IMR-90 (cell line): ENCODE data around the gene ATP11A. TPM values are rescaled to one million over a fixed set of nuclear protein-coding genes. Genes with fewer than 3 reads are reported as not detected.

ENCODE experiments used
- ATAC-seq: fragments of 200-7000 bp; cut with Tn5 transposase; 2 replicates; pipeline ENCODE4 v1.9.1; 2020; ENCODE audit warnings: low read depth, mild to moderate bottlenecking, moderate library complexity
- BruUV-seq: library from RNA; stranded (reverse); fragments of 400-500 nt; replicated peaks from 2 replicates; lab custom pipeline; 2021; lab: Mats Ljungman, UMichigan
- CTCF ChIA-PET: fragments of 300-600 bp; formaldehyde crosslinking; extraction: SDS; loops from one replicate; lab custom pipeline; 2021; ENCODE audit warnings: antibody characterized with exemption; lab: Yijun Ruan, JAX
- POLR2A ChIA-PET: fragments of 300-600 bp; sonication (Branson Sonifier 250); formaldehyde crosslinking; loops from one replicate; lab custom pipeline; 2022; ENCODE audit warnings: antibody characterized with exemption; ENCODE audit not compliant: unreplicated experiment; lab: Charles Lee
- DNase-seq: peaks from one replicate; pipeline ENCODE4 v3.0.0; 2013
- H2AFZ ChIP-seq: replicated peaks from 2 replicates; pipeline ENCODE3; 2013; ENCODE audit warnings: low read length, mild to moderate bottlenecking; ENCODE audit not compliant: poor library complexity
- H2AK5ac ChIP-seq: 2 replicates; pipeline ENCODE4 v1.6.1; 2013; ENCODE audit warnings: low read depth, low read length, inconsistent platforms
- H2AK9ac ChIP-seq: replicated peaks from 2 replicates; pipeline ENCODE3; 2013; ENCODE audit warnings: mild to moderate bottlenecking, low read depth, low read length, moderate library complexity; ENCODE audit not compliant: poor library complexity
- H2BK120ac ChIP-seq: 2 replicates; pipeline ENCODE4 v1.6.1; 2013; ENCODE audit warnings: low read depth, low read length, inconsistent platforms
- H2BK15ac ChIP-seq: 3 replicates; pipeline ENCODE4 v1.6.1; 2013; ENCODE audit warnings: low read depth, low read length, inconsistent platforms
- H2BK20ac ChIP-seq: 2 replicates; pipeline ENCODE4 v1.6.1; 2013; ENCODE audit warnings: low read depth, mild to moderate bottlenecking, inconsistent platforms, low read length, moderate library complexity
- H2BK5ac ChIP-seq: 2 replicates; pipeline ENCODE4 v1.6.1; 2013; ENCODE audit warnings: mild to moderate bottlenecking, low read depth, low read length, inconsistent platforms; ENCODE audit not compliant: poor library complexity, severe bottlenecking
- H3K14ac ChIP-seq: replicated peaks from 2 replicates; pipeline ENCODE4 v1.6.1; 2013; ENCODE audit warnings: low read depth, low read length, inconsistent platforms
- H3K18ac ChIP-seq: 2 replicates; pipeline ENCODE4 v1.6.1; 2013; ENCODE audit warnings: low read depth, low read length, control low read depth
- H3K23ac ChIP-seq: 2 replicates; pipeline ENCODE4 v1.6.1; 2013; ENCODE audit warnings: low read depth, low read length, inconsistent platforms
- H3K27ac ChIP-seq: 2 replicates; pipeline ENCODE4 v1.5.1; 2013; ENCODE audit warnings: mild to moderate bottlenecking, control low read depth, low read length; ENCODE audit not compliant: insufficient read depth
- H3K27me3 ChIP-seq: 2 replicates; pipeline ENCODE4 v1.6.1; 2013; ENCODE audit warnings: low read length; ENCODE audit not compliant: control insufficient read depth, insufficient read depth
- H3K36me3 ChIP-seq: 2 replicates; pipeline ENCODE4 v1.6.1; 2013; ENCODE audit warnings: low read length, mixed read lengths; ENCODE audit not compliant: control insufficient read depth, insufficient read depth
- H3K4ac ChIP-seq: 2 replicates; pipeline ENCODE4 v1.6.1; 2013; ENCODE audit warnings: low read depth, low read length, inconsistent platforms
- H3K4me1 ChIP-seq: 2 replicates; pipeline ENCODE4 v1.6.1; 2013; ENCODE audit warnings: low read length, mixed read lengths; ENCODE audit not compliant: control insufficient read depth, insufficient read depth
- H3K4me2 ChIP-seq: 2 replicates; pipeline ENCODE4 v1.6.1; 2013; ENCODE audit warnings: low read depth, mild to moderate bottlenecking, control low read depth, low read length, moderate library complexity
- H3K4me3 ChIP-seq: 2 replicates; pipeline ENCODE4 v1.5.1; 2013; ENCODE audit warnings: low read depth, mild to moderate bottlenecking, control low read depth, low read length, moderate library complexity; ENCODE audit not compliant: insufficient read depth
- H3K56ac ChIP-seq: 2 replicates; pipeline ENCODE4 v1.6.1; 2013; ENCODE audit warnings: low read length, inconsistent platforms; ENCODE audit not compliant: insufficient read depth; ENCODE audit errors: extremely low read depth
- H3K79me1 ChIP-seq, 2 experiments: 2 replicates each; pipeline ENCODE4 v1.6.1; 2013; ENCODE audit warnings: low read length in 2 of 2, inconsistent platforms in 1 of 2, low read depth in 1 of 2
- H3K9ac ChIP-seq: 2 replicates; pipeline ENCODE4 v1.6.1; 2013; ENCODE audit warnings: low read depth, low read length, control low read depth
- H3K9me1 ChIP-seq: 2 replicates; pipeline ENCODE4 v1.6.1; 2013; ENCODE audit warnings: low read length, inconsistent platforms; ENCODE audit not compliant: insufficient read depth
- H3K9me3 ChIP-seq: 2 replicates; pipeline ENCODE4 v1.6.1; 2013; ENCODE audit warnings: low read length; ENCODE audit not compliant: control insufficient read depth, insufficient read depth
- H4K20me1 ChIP-seq: 2 replicates; pipeline ENCODE4 v1.6.1; 2013; ENCODE audit warnings: low read length, inconsistent platforms; ENCODE audit not compliant: insufficient read depth
- H4K5ac ChIP-seq: 2 replicates; pipeline ENCODE4 v1.6.1; 2013; ENCODE audit warnings: mild to moderate bottlenecking, low read depth, low read length, control low read depth
- H4K8ac ChIP-seq, 2 experiments: 2 replicates each; pipeline ENCODE4 v1.6.1; 2013; ENCODE audit warnings: low read depth in 2 of 2, low read length in 2 of 2, control low read depth in 1 of 2, inconsistent platforms in 1 of 2
- H4K91ac ChIP-seq: 2 replicates; pipeline ENCODE4 v1.6.1; 2013; ENCODE audit warnings: low read depth, low read length, inconsistent platforms; ENCODE audit not compliant: insufficient read depth
- BHLHE40 ChIP-seq: fragments of 150-350 bp; IDR thresholded peaks from 2 replicates; pipeline ENCODE4 v1.6.1; 2016; ENCODE audit warnings: mild to moderate bottlenecking, low read depth, low read length
- CEBPB ChIP-seq: IDR thresholded peaks from 2 replicates; pipeline ENCODE4 v1.6.1; 2012; ENCODE audit warnings: low read depth, low read length, improper control_type of control experiment
- CHD1 ChIP-seq: IDR thresholded peaks from 2 replicates; pipeline ENCODE4 v1.6.1; 2012; ENCODE audit warnings: low read depth, low read length, improper control_type of control experiment
- CTCF ChIP-seq: conservative IDR thresholded peaks from 2 replicates; pipeline ENCODE4 v1.5.1; 2012; ENCODE audit warnings: mild to moderate bottlenecking, low read depth, low read length, improper control_type of control experiment
- ELK1 ChIP-seq: fragments of 150-350 bp; IDR thresholded peaks from 2 replicates; pipeline ENCODE4 v1.6.1; 2016; ENCODE audit warnings: low read depth, mild to moderate bottlenecking, low read length, moderate library complexity, borderline replicate concordance
- FOS ChIP-seq: fragments of 150-350 bp; IDR thresholded peaks from 2 replicates; pipeline ENCODE4 v1.6.1; 2016; ENCODE audit warnings: low read depth, low read length
- MAFK ChIP-seq: IDR thresholded peaks from 2 replicates; pipeline ENCODE4 v1.6.1; 2012; ENCODE audit warnings: low read depth, low read length, improper control_type of control experiment
- MXI1 ChIP-seq: IDR thresholded peaks from 2 replicates; pipeline ENCODE4 v1.6.1; 2012; ENCODE audit warnings: low read depth, mild to moderate bottlenecking, low read length, moderate library complexity, borderline replicate concordance
- NFE2L2 ChIP-seq: fragments of 150-350 bp; IDR thresholded peaks from 2 replicates; pipeline ENCODE4 v1.6.1; 2016; ENCODE audit warnings: low read depth, mild to moderate bottlenecking, low read length
- POLR2A ChIP-seq: IDR thresholded peaks from 2 replicates; pipeline ENCODE4 v1.6.1; 2012; ENCODE audit warnings: mild to moderate bottlenecking, low read depth, low read length
- RAD21 ChIP-seq: IDR thresholded peaks from 2 replicates; pipeline ENCODE4 v1.6.1; 2012; ENCODE audit warnings: low read length, improper control_type of control experiment
- RCOR1 ChIP-seq: IDR thresholded peaks from 2 replicates; pipeline ENCODE4 v1.6.1; 2012; ENCODE audit warnings: mild to moderate bottlenecking, low read length, improper control_type of control experiment; ENCODE audit not compliant: insufficient replicate concordance
- RFX5 ChIP-seq: IDR thresholded peaks from 2 replicates; pipeline ENCODE4 v1.8.0; 2012; ENCODE audit warnings: low read depth, mild to moderate bottlenecking, low read length, moderate library complexity
- SMC3 ChIP-seq: fragments of 150-350 bp; IDR thresholded peaks from 2 replicates; pipeline ENCODE4 v1.6.1; 2016; ENCODE audit warnings: low read depth, mild to moderate bottlenecking, antibody characterized with exemption, low read length, moderate library complexity
- WGBS, 2 experiments: methylation state at CpG; one replicate each; pipeline versions ENCODE4 v1.1.5 to v1.1.7; 2013; ENCODE audit warnings: missing lambda C conversion rate in 2 of 2; ENCODE audit not compliant: insufficient read length in 1 of 2; ENCODE audit errors: extremely low coverage in 2 of 2; 5-methylcytosine and 5-hydroxymethylcytosine counted together
- dilution Hi-C: fragments of 300-500 bp; cut with HindIII; formaldehyde crosslinking; loops from one replicate; pipeline ENCODE4 v1.14.3; 2018; ENCODE audit warnings: low sequenced_read_pairs; ENCODE audit not compliant: unreplicated experiment
- in situ Hi-C: fragments of 300-500 bp; cut with MboI; formaldehyde crosslinking; loops from 3 replicates; pipeline ENCODE4 v1.14.3; 2019; ENCODE audit warnings: low sequenced_read_pairs, inconsistent platforms, mixed read lengths
- intact Hi-C: fragments of 100-400 bp; cut with micrococcal nuclease; formaldehyde crosslinking; loops from 2 replicates; pipeline ENCODE4 v1.10.0; 2022
- polyA plus RNA-seq, 3 experiments: library from polyadenylated mRNA; depleted of rRNA; stranded (reverse); fragments of >200 nt; gene quantifications; 2 replicates each; pipeline ENCODE4 v1.2.3, GENCODE V29; 2012; ENCODE audit warnings: low replicate concordance in 1 of 3
- total RNA-seq: library from RNA; depleted of rRNA; stranded (reverse); fragments of >200 nt; gene quantifications from 2 replicates; pipeline ENCODE4 v1.2.3, GENCODE V29; 2012
- TF ChIP-seq, protein P1 (sequence below): fragments of 150-350 bp; IDR thresholded peaks from 2 replicates; pipeline ENCODE4 v1.6.1; 2017; ENCODE audit warnings: mild to moderate bottlenecking, antibody characterized with exemption, low read length, low read depth

ATP11A gene
- total and polyA plus RNA-seq, 2 of the 4 experiments (the other 2 are of a cell fraction): 8.4 to 12.0 TPM

DNA sequence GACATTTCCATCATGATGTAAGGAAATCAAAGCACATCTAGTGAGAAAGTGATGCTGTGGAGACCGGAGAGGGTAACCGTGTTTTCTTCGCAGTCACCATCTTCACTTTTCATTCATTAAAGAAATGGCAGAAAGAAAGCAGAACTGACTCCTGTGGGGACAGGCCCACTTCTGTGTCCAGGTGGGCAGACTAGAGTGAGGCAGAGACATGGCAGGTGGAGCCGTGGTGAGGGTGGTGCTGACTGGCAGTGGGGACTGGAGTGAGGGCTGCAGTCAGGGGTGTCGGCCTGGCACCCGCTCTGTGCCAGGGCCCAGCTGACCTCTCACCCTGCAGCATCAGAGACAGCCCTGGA is 207.7 kb downstream of the ATP11A start:
- Histone ChIP-seq H3K9ac (no peak overlapping the region), H3K4me3 (no peak overlapping the region), H3K4ac (no peak overlapping the region), H4K8ac (no peak overlapping the region), H2BK20ac (no peak overlapping the region), H3K27me3 (peaks cover 80% of the 10 kb centered on the region), H4K20me1 (no peaks in the 10 kb centered on the region), H3K27ac (no peak overlapping the region), H2AFZ (no peak overlapping the region), H3K14ac (no peak overlapping the region), H3K79me1 (no peaks in the 10 kb centered on the region), H3K9me1 (no peaks in the 10 kb centered on the region), H2AK5ac (no peak overlapping the region), H3K4me2 (no peak overlapping the region), H2BK120ac (no peak overlapping the region), H4K5ac (no peak overlapping the region), H4K91ac (no peak overlapping the region), H3K9me3 (no peaks in the 10 kb centered on the region), H2BK15ac (no peak overlapping the region), H3K23ac (no peak overlapping the region), H3K4me1 (peaks cover 2% of the 10 kb centered on the region; the same call in 1 of the 2 replicates), H3K18ac (no peak overlapping the region), H2BK5ac (no peak overlapping the region), H3K36me3 (no peaks in the 10 kb centered on the region), H2AK9ac (no peak overlapping the region), H3K56ac (no peak overlapping the region)
- BruUV-seq: no TSS peak
- no peak for ATAC-seq
- in situ Hi-C loops: no loop called here
- intact Hi-C loops: no loop called here
- DNase-seq: no peak
- dilution Hi-C loops: no loop called here
- TF ChIP-seq CHD1 (no peak), CTCF (no peak), ELK1 (no peak), RCOR1 (no peak), BHLHE40 (no peak), RFX5 (no peak), MAFK (no peak), NFE2L2 (no peak), MXI1 (no peak), POLR2A (no peak), FOS (no peak), SMC3 (no peak), CEBPB (no peak), RAD21 (no peak)
- TF ChIP-seq, protein P1, sequence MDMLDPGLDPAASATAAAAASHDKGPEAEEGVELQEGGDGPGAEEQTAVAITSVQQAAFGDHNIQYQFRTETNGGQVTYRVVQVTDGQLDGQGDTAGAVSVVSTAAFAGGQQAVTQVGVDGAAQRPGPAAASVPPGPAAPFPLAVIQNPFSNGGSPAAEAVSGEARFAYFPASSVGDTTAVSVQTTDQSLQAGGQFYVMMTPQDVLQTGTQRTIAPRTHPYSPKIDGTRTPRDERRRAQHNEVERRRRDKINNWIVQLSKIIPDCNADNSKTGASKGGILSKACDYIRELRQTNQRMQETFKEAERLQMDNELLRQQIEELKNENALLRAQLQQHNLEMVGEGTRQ: no peak
- WGBS, 2 experiments: 100% methylated on average over 1 of the region's 6 CpGs; no CpG with 5 or more reads in 1 of the 2 experiments
- ChIA-PET POLR2A (no interaction called here), CTCF (no interaction called here)
